ENCODE data around the gene CIB4. TPM values are rescaled to one million over a fixed set of nuclear protein-coding genes. Genes with fewer than 3 reads are reported as not detected.

The CIB4 gene
- total RNA-seq, 1 donor from 2014 or later = not detected

DNA sequence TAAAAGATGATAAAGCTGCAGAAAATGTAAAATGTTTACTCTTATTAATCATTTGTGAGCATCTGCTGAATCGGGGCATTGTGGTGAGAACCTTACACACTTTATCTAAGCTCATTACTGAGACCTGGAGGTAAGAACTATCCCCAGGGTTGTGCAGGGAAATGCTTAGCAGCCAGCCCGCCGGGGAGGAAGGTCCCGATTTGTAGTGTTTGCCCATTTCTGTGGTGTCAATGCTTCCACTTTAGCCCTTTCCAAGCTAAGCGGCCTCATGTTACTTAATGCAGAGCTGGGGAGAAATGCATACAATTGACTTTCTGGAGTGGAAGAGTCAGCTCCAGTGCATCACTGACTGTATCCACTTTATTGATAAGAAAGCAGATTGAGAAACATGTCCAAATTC, 30.5 kb upstream of the CIB4 start:
- TF ChIP-seq, protein P1, sequence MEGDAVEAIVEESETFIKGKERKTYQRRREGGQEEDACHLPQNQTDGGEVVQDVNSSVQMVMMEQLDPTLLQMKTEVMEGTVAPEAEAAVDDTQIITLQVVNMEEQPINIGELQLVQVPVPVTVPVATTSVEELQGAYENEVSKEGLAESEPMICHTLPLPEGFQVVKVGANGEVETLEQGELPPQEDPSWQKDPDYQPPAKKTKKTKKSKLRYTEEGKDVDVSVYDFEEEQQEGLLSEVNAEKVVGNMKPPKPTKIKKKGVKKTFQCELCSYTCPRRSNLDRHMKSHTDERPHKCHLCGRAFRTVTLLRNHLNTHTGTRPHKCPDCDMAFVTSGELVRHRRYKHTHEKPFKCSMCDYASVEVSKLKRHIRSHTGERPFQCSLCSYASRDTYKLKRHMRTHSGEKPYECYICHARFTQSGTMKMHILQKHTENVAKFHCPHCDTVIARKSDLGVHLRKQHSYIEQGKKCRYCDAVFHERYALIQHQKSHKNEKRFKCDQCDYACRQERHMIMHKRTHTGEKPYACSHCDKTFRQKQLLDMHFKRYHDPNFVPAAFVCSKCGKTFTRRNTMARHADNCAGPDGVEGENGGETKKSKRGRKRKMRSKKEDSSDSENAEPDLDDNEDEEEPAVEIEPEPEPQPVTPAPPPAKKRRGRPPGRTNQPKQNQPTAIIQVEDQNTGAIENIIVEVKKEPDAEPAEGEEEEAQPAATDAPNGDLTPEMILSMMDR (conservative IDR thresholded peaks at IDR 0.05) = no peak
- no peak for DNase-seq (ENCODE audit: low read depth, low spot score)
- Mint-ChIP-seq H3K4me3 (no peak overlapping the region), H3K4me1 (no peaks in the 10 kb centered on the region), H3K9me3 (no peaks in the 10 kb centered on the region), H3K27ac (ENCODE audit: unreplicated experiment) (no peak overlapping the region), H3K27me3 (ENCODE audit: low read depth) (peaks cover 19% of the 10 kb centered on the region), H3K36me3 (ENCODE audit: low read depth) (no peaks in the 10 kb centered on the region)

DNA sequence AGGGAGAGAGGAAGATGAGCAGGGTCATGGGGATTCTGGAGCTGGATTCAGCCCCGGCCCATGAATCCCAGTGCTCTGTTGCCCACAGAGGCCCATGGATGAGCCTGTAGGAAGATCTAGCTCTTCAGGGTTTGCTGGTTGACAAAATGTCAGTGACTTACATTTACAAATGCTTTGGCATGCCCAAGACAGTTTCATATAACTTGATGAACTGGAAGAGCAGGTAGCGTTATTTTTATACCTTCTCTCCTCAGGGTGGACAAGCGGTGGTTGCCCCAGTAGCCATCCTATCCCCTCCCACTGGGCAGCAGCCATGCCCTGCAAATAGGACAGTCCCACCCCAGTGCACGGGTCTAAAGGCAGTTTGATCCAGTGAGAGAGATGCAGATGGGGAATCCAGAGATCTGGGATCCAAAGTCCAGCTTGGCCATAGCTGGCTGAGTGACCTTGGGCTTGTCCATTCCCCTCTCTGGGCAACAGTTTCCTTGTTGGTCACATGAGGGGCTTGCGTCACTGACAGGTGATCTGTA, 29.8 kb upstream of the CIB4 start:
- Mint-ChIP-seq H3K27ac (ENCODE audit: unreplicated experiment) (no peak overlapping the region), H3K27me3 (ENCODE audit: low read depth) (peaks cover 21% of the 10 kb centered on the region), H3K36me3 (ENCODE audit: low read depth) (no peaks in the 10 kb centered on the region), H3K4me3 (no peak overlapping the region), H3K9me3 (no peaks in the 10 kb centered on the region), H3K4me1 (no peaks in the 10 kb centered on the region)
- DNase-seq (ENCODE audit: low read depth, low spot score) = no peak
- TF ChIP-seq, protein P1 (conservative IDR thresholded peaks at IDR 0.05) = no peak

DNA sequence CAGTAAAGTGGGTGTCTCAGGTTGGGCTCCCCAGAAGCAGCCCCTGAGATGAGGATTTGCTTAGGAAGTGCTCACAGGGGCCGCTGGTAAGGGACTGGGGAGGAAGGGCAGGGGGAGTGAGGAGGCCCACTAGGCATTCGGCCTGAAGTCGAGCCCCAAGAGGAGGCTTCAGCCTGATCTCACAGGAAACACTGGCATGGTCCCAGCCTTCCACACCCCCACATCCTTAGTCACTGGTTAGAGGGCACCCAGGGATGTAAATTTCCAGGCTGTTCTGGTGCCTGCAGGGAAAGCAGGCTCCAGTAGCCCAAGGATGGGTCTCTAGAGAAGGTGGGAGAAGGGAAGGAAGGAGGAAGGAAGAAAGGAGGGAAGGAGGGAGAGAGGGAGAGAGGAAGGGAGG, 29.0 kb upstream of the CIB4 start:
- Mint-ChIP-seq H3K9me3 (no peaks in the 10 kb centered on the region), H3K36me3 (ENCODE audit: low read depth) (no peaks in the 10 kb centered on the region), H3K4me3 (no peak overlapping the region), H3K27ac (ENCODE audit: unreplicated experiment) (no peak overlapping the region), H3K4me1 (no peaks in the 10 kb centered on the region), H3K27me3 (ENCODE audit: low read depth) (peaks cover 23% of the 10 kb centered on the region)
- DNase-seq (ENCODE audit: low read depth, low spot score) = no peak
- TF ChIP-seq, protein P1 (conservative IDR thresholded peaks at IDR 0.05) = no peak

DNA sequence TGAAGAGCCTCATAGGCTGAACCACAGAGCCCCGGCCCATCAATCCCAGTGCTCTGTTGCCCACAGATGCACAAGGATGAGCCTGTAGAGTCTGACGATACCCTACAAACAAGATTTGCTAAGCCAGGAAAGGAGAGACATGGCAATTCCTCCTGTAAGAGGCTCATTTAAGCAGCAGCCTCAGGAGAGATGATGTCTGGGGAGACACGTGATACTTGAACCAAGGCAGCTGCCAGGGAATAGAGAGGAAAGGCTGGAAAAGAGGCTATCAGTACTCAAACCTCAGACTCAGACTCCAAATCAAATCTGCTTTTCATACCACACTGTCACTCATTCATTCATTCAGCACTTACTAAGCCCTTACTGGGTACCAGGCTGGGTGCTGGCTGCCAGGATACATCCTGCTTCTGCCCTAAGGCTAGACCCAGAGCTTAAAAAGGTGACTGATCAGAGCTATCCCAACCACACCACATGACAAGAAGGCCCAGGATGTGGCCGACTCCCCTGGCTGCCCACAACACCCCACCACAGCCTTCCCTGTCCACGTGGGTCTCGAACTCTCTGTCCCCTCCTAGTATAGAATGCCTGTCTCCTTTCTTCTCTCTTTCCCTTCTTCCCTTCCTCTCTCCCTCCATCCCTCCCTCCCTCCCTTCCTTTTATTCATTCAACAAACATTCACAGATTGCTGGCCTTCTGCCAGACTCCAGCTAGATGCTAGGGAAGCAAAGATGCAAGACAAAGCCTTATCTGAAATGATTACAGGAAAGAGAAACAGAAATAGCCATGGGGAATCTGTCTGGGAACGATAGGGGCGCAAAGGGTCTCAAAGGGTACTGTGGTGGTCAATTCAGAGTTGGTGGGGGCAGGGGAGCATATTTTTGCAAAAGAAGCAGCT, 27.9 kb upstream of the CIB4 start:
- no peak for DNase-seq (ENCODE audit: low read depth, low spot score)
- TF ChIP-seq, protein P1 (conservative IDR thresholded peaks at IDR 0.05) = no peak
- peaks cover 27% of the 10 kb centered on the region for H3K27me3 Mint-ChIP-seq (ENCODE audit: low read depth)
- no peaks in the 10 kb centered on the region for H3K9me3 Mint-ChIP-seq
- H3K4me1 Mint-ChIP-seq = no peaks in the 10 kb centered on the region
- H3K27ac Mint-ChIP-seq (ENCODE audit: unreplicated experiment) = no peak overlapping the region
- no peak overlapping the region for H3K4me3 Mint-ChIP-seq
- no peaks in the 10 kb centered on the region for H3K36me3 Mint-ChIP-seq (ENCODE audit: low read depth)

DNA sequence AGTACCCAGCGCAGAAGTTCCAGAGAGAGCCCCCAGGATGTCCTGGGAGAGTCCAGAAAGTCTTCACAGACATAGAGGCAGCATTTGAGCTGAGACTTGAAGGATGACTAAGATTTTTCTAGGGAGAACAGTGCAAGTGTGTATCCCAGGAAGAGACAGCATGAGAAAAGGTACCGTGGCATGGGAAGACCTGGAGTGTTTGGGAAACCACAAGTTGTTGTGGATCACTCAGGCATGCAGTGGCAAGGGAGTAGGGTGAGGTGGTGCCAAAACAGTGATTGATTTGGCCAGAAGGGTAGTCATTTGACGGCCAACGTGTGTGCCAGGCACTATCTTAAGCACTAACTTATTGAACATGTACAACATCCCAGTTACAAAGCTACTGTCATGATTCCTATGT, 26.9 kb upstream of the CIB4 start:
- no peaks in the 10 kb centered on the region for H3K4me1 Mint-ChIP-seq
- H3K9me3 Mint-ChIP-seq = no peaks in the 10 kb centered on the region
- no peak overlapping the region for H3K27ac Mint-ChIP-seq (ENCODE audit: unreplicated experiment)
- no peaks in the 10 kb centered on the region for H3K36me3 Mint-ChIP-seq (ENCODE audit: low read depth)
- no peak overlapping the region for H3K4me3 Mint-ChIP-seq
- peaks cover 23% of the 10 kb centered on the region for H3K27me3 Mint-ChIP-seq (ENCODE audit: low read depth)
- no peak for DNase-seq (ENCODE audit: low read depth, low spot score)
- TF ChIP-seq, protein P1 (conservative IDR thresholded peaks at IDR 0.05) = no peak

All from neural crest cell (in vitro differentiated cells).